Sigmoid colon (tissue), 4 donors: Measurements from ENCODE around the gene RPP14.

Source experiments
- CTCF ChIP-seq, 4 experiments: fragments of 450-650 bp in 3 of 4; fragments of 200-600 bp in 1 of 4; IDR thresholded peaks; one replicate each; pipeline ENCODE4 v1.5.1; 2016 to 2019; ENCODE audit warnings: antibody characterized with exemption in 4 of 4, mild to moderate bottlenecking in 3 of 4, moderate library complexity in 2 of 4
- EP300 ChIP-seq, 4 donors: sonication (generic); formaldehyde crosslinking; IDR thresholded peaks; one replicate each; pipeline ENCODE4 v1.6.1; 2017; ENCODE audit warnings: antibody characterized with exemption in 4 of 4
- POLR2A ChIP-seq, 2 donors: fragments of 450-650 bp; IDR thresholded peaks; one replicate each; pipeline ENCODE4 v1.6.1; 2016; ENCODE audit warnings: antibody characterized with exemption in 2 of 2, mild to moderate bottlenecking in 2 of 2, moderate library complexity in 2 of 2

DNA sequence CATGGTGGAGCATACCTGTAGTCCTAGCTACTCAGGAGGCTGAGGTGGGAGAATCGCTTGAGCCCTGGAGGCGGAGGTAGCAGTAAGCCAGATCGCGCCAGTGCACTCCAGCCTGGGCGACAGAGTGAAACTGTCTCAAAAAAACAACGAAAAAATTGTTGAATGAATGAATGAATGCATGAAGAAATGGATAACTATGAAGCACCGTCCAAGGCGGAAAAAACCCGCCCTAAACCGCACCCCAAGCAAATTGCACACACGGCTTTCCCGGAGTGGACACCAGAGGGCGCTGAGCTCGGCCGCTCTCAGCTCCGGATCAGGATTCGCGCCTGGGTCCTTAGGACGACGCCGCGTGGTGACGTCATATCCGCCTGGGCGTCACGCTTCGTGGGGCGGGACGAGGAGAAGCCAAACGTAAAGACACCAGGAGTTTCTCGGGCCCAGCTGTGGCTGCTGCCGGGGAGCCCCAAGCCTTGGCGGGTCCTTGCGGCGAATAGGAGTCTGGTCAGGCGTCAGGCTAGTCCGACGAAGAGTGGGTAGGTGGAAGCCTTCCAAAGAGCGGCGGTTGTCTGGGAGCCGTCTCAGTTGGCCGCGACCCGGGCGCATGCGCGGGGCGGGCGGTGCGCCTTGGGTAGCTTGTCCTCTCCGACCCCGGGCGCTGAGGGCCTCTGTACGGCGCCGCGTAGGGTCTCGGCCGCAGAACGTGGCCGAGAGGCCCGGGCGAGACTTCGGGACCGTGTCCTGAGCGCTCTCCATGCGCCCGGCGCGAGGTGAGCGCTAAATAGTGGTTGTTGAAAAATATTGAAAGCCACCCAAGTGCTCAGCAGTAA lies at the start of gene RPP14, which contains the start of gene HTD2:
- peak; percentile 90 to 98 (median 92) for TF ChIP-seq CTCF (IDR thresholded peaks at IDR 0.05)
- peak; percentile 60 to 62 for TF ChIP-seq POLR2A (IDR thresholded peaks at IDR 0.05)
- TF ChIP-seq EP300 (IDR thresholded peaks at IDR 0.05): peak in 1 of 4 donors; percentile 31
